ENCODE results near the gene DCDC1.

DCDC1 gene

DNA sequence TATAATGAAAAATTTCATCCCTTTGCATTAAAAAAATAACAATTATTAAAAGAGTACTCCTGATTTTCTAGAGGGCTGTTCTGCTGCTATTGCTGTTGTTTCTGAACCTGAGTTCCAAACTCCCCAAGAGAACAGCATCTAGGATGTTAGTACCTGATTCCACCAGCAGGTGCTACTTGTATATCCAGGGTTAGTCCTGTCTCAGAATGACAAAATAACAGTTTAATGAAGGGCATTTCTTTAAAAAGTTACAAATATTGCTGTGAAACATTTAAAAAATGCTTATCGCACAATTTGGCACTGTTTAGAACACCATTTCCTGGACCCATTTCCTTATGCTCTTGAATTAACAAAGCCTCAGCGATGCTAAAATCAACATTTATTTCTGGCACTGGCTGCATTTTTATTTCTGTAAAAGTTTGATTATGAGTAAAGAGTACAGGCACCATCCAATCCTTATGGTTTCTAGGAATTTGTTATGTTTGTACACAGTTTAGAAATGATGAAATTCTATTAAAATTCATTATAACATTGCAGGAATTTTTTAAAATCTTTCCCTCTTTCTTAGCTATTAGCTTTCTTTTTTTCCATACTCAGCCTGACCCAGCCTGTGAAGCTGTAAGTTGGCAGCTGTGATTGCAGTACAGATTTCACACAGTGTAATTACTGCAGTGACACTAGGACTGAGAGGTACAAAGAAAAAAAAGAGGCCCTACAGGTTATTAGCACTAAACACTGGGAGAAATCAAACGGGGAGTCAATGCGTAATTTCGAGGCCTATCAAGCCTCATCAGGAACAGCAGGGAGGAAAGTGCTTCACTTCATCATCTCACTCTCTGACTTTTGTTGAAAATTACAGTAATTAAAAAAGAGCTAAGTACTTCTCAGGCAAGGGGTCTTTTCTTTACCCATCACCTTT is 208.8 kb downstream of the DCDC1 start:
- Histone ChIP-seq H3K27ac (ENCODE audit: low read depth in 2 of 2, low read length in 2 of 2) (no peak overlapping the region), H3K27me3 (ENCODE audit: control insufficient read depth in 2 of 2, insufficient read depth in 2 of 2, low read length in 2 of 2) (no peaks in the 10 kb centered on the region), H3K4me3 (ENCODE audit: low read length in 2 of 2) (no peak overlapping the region), H3K9me3 (ENCODE audit: control insufficient read depth in 2 of 2, low read length in 2 of 2) (no peaks in the 10 kb centered on the region), H3K9ac (ENCODE audit: low read depth in 1 of 2, low read length in 2 of 2) (no peak overlapping the region), H3K4me1 (ENCODE audit: control insufficient read depth in 2 of 2, insufficient read depth in 2 of 2, low read length in 2 of 2) (no peaks in the 10 kb centered on the region), H3K36me3 (ENCODE audit: control insufficient read depth in 2 of 2, insufficient read depth in 2 of 2, low read length in 2 of 2) (no peaks in the 10 kb centered on the region)

DNA sequence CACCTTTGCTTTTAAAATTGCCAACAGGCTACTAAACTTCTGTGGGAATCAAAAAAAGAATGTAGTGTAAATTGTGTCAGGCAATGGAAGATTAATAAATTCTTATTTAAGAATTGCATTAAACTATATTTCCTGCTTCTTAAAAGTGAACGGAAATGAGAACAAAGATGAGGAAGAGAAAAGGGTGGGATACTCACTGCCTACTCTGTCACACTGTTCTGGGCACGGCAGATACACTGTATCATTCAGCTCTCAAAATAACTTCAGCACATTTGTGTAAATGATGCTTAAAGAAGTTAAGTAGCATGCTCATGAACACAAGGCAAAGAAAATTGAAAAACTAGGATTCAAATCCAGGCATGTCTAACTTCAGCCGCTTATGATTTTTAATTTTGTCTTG is 218.7 kb downstream of the DCDC1 start:
- Histone ChIP-seq H3K4me3 (ENCODE audit: low read length in 2 of 2) (no peak overlapping the region), H3K9ac (ENCODE audit: low read depth in 1 of 2, low read length in 2 of 2) (no peak overlapping the region), H3K36me3 (ENCODE audit: control insufficient read depth in 2 of 2, insufficient read depth in 2 of 2, low read length in 2 of 2) (no peaks in the 10 kb centered on the region), H3K27me3 (ENCODE audit: control insufficient read depth in 2 of 2, insufficient read depth in 2 of 2, low read length in 2 of 2) (no peaks in the 10 kb centered on the region), H3K4me1 (ENCODE audit: control insufficient read depth in 2 of 2, insufficient read depth in 2 of 2, low read length in 2 of 2) (no peaks in the 10 kb centered on the region), H3K27ac (ENCODE audit: low read depth in 2 of 2, low read length in 2 of 2) (no peak overlapping the region), H3K9me3 (ENCODE audit: control insufficient read depth in 2 of 2, low read length in 2 of 2) (no peaks in the 10 kb centered on the region)

DNA sequence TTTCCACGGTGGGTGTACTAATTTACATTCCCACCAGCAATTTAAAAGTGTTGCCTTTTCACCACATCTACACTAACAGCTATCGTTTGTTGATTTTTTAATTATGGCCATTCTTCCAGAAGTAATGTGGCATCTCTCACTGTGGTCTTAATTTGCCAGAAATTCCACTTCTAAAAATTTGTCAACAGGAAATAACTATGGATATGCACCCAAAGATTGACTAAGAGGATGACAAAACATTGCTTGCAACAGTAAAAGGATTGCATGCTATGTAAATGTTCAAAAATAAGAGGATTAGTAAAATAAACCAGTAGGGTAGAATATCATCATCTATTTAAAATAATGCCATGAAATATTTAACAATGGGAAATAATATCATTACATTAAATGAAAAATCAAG is 219.5 kb downstream of the DCDC1 start:
- H3K9me3 ChIP-seq (ENCODE audit: control insufficient read depth in 2 of 2, low read length in 2 of 2), result no peaks in the 10 kb centered on the region
- H3K4me3 ChIP-seq (ENCODE audit: low read length in 2 of 2), result no peak overlapping the region
- H3K36me3 ChIP-seq (ENCODE audit: control insufficient read depth in 2 of 2, insufficient read depth in 2 of 2, low read length in 2 of 2), result no peaks in the 10 kb centered on the region
- no peak overlapping the region for H3K27ac ChIP-seq (ENCODE audit: low read depth in 2 of 2, low read length in 2 of 2)
- H3K27me3 ChIP-seq (ENCODE audit: control insufficient read depth in 2 of 2, insufficient read depth in 2 of 2, low read length in 2 of 2), result no peaks in the 10 kb centered on the region
- no peak overlapping the region for H3K9ac ChIP-seq (ENCODE audit: low read depth in 1 of 2, low read length in 2 of 2)
- H3K4me1 ChIP-seq (ENCODE audit: control insufficient read depth in 2 of 2, insufficient read depth in 2 of 2, low read length in 2 of 2), result no peaks in the 10 kb centered on the region

DNA sequence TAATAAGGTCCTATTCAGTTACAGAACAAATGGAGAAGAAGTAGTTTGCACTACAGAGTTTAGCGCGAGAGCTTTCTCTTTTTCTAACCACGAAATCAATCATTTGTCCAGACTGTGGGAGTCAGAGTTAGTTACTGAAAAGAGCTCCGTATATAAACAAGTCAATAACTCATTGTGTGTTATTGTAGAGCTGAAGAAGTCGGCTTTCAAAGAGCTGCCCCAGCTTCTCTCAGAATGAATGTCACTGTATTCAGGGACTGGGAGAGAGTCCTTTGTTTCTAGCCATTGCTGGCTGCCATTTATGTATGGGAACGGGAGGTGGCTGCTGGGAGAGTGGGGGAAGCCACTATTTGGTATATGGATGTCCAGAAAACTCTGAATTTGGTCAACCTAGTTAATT is 227.8 kb downstream of the DCDC1 start:
- Histone ChIP-seq H3K27me3 (ENCODE audit: control insufficient read depth in 2 of 2, insufficient read depth in 2 of 2, low read length in 2 of 2) (no peaks in the 10 kb centered on the region), H3K9ac (ENCODE audit: low read depth in 1 of 2, low read length in 2 of 2) (no peak overlapping the region), H3K27ac (ENCODE audit: low read depth in 2 of 2, low read length in 2 of 2) (no peak overlapping the region)

DNA sequence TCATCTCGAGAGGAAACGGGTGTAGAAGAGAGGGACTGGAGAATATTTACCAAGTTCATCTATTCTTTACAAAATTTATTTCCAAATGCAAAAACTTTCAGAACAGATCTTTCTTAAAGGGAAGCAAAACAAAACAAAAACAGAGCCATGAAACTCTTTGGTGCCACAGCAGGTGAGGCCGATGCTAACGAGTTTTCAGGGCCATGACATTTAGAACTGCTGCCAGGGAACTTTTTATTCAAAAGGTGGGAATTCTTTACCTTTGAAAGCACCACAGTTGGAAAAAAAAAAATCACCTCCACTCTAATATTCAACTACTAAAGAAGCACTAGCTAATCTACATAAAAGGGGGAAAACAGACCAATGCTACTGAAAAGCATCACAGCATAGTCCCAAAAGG is 230.1 kb downstream of the DCDC1 start:
- Histone ChIP-seq H3K4me1 (ENCODE audit: control insufficient read depth in 2 of 2, insufficient read depth in 2 of 2, low read length in 2 of 2) (no peaks in the 10 kb centered on the region), H3K4me3 (ENCODE audit: low read length in 2 of 2) (no peak overlapping the region), H3K27me3 (ENCODE audit: control insufficient read depth in 2 of 2, insufficient read depth in 2 of 2, low read length in 2 of 2) (no peaks in the 10 kb centered on the region), H3K36me3 (ENCODE audit: control insufficient read depth in 2 of 2, insufficient read depth in 2 of 2, low read length in 2 of 2) (no peaks in the 10 kb centered on the region), H3K9ac (ENCODE audit: low read depth in 1 of 2, low read length in 2 of 2) (no peak overlapping the region), H3K9me3 (ENCODE audit: control insufficient read depth in 2 of 2, low read length in 2 of 2) (no peaks in the 10 kb centered on the region), H3K27ac (ENCODE audit: low read depth in 2 of 2, low read length in 2 of 2) (no peak overlapping the region)

More for the DNA sequence above, 227.8 kb downstream of the DCDC1 start:
- Histone ChIP-seq H3K36me3 (ENCODE audit: control insufficient read depth in 2 of 2, insufficient read depth in 2 of 2, low read length in 2 of 2) (no peaks in the 10 kb centered on the region), H3K4me3 (ENCODE audit: low read length in 2 of 2) (no peak overlapping the region), H3K9me3 (ENCODE audit: control insufficient read depth in 2 of 2, low read length in 2 of 2) (no peaks in the 10 kb centered on the region), H3K4me1 (ENCODE audit: control insufficient read depth in 2 of 2, insufficient read depth in 2 of 2, low read length in 2 of 2) (no peaks in the 10 kb centered on the region)

DNA sequence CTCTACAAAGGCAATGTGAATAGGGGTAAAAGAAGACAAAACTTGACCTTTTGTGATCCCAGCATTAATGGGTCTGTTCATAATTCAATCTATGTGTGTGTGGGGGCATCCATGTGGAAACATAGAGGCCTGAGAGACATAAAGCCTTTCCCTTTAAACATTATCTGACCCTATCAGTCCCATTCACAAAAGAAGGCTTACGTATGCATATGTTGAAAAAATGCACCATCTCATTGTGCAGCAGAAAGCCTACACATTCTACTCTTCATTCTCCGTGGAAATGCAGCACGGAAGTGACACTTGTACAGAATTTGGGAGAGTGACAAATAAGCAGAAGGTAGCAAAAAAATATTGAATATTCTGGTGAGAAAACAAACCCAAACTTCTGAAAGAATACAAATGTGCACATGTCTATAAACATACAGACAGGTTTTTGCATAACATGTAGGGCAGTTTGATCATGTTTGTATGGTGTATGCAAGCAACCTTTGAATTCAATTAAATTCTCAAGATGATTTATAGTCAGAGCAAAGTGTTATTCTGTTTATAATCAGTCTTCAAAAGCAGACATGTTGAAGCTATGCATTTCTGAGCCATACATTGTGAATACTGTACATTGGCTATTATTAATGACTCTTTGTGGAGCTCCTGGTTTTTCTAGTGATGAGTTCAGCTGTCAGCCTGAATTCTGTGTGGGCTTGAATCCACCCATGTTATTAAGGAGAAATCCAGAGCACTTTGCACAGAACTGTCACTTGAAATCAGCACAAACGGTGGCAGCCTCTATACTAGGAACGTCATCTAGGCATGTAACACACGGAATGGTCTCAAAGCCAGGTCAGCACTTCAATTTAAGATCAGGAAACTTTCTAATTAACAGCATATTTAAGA is 236.8 kb downstream of the DCDC1 start:
- H3K9ac ChIP-seq (ENCODE audit: low read depth in 1 of 2, low read length in 2 of 2), result no peak overlapping the region
- no peaks in the 10 kb centered on the region for H3K27me3 ChIP-seq (ENCODE audit: control insufficient read depth in 2 of 2, insufficient read depth in 2 of 2, low read length in 2 of 2)
- H3K9me3 ChIP-seq (ENCODE audit: control insufficient read depth in 2 of 2, low read length in 2 of 2), result no peaks in the 10 kb centered on the region
- H3K36me3 ChIP-seq (ENCODE audit: control insufficient read depth in 2 of 2, insufficient read depth in 2 of 2, low read length in 2 of 2), result no peaks in the 10 kb centered on the region
- H3K4me3 ChIP-seq (ENCODE audit: low read length in 2 of 2), result no peak overlapping the region
- no peak overlapping the region for H3K27ac ChIP-seq (ENCODE audit: low read depth in 2 of 2, low read length in 2 of 2)
- H3K4me1 ChIP-seq (ENCODE audit: control insufficient read depth in 2 of 2, insufficient read depth in 2 of 2, low read length in 2 of 2), result no peaks in the 10 kb centered on the region

DNA sequence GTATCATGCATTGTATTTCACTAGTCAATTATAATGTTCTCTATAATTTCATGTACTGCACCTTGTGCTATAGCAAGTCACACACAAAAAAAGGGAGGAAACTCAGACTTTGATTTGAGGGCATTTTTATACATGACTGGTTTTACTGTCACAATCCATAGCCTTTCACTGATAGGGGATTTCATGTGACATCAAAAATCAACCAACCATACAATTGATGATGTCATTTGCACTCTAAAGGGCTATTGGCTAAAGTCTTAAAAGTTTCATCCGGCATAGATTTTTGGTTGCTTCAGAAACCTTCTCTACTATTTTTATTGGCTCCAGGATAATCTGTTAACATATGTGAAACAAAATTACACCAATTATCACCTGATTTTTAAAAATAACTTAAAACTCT is 237.8 kb downstream of the DCDC1 start:
- H3K4me3 ChIP-seq (ENCODE audit: low read length in 2 of 2), result no peak overlapping the region
- H3K27me3 ChIP-seq (ENCODE audit: control insufficient read depth in 2 of 2, insufficient read depth in 2 of 2, low read length in 2 of 2), result no peaks in the 10 kb centered on the region
- H3K9ac ChIP-seq (ENCODE audit: low read depth in 1 of 2, low read length in 2 of 2), result no peak overlapping the region
- no peaks in the 10 kb centered on the region for H3K4me1 ChIP-seq (ENCODE audit: control insufficient read depth in 2 of 2, insufficient read depth in 2 of 2, low read length in 2 of 2)
- no peak overlapping the region for H3K27ac ChIP-seq (ENCODE audit: low read depth in 2 of 2, low read length in 2 of 2)
- H3K9me3 ChIP-seq (ENCODE audit: control insufficient read depth in 2 of 2, low read length in 2 of 2), result no peaks in the 10 kb centered on the region
- no peaks in the 10 kb centered on the region for H3K36me3 ChIP-seq (ENCODE audit: control insufficient read depth in 2 of 2, insufficient read depth in 2 of 2, low read length in 2 of 2)

DNA sequence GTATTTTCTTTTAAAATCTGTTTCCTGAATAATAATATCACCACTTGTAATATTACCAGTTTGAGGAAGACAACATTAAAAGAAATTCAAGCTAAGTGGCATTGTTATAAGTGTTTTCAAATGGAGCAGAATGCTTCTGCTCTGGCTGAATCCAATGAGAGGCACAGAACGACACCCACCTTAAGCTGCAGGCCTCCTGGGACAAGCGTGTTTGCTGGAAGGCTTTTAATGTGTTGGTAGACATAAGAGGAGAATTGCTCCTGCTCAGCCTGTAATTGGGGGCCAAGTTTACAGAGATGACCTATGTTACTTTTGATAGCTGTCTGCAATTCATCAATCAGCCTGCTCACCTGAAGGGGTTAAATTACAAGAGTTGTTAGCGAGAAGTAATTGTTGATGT is 242.2 kb downstream of the DCDC1 start:
- H3K9me3 ChIP-seq (ENCODE audit: control insufficient read depth in 2 of 2, low read length in 2 of 2), result no peaks in the 10 kb centered on the region
- no peak overlapping the region for H3K27ac ChIP-seq (ENCODE audit: low read depth in 2 of 2, low read length in 2 of 2)
- no peak overlapping the region for H3K9ac ChIP-seq (ENCODE audit: low read depth in 1 of 2, low read length in 2 of 2)
- no peak overlapping the region for H3K4me3 ChIP-seq (ENCODE audit: low read length in 2 of 2)
- no peaks in the 10 kb centered on the region for H3K27me3 ChIP-seq (ENCODE audit: control insufficient read depth in 2 of 2, insufficient read depth in 2 of 2, low read length in 2 of 2)
- H3K4me1 ChIP-seq (ENCODE audit: control insufficient read depth in 2 of 2, insufficient read depth in 2 of 2, low read length in 2 of 2), result no peaks in the 10 kb centered on the region
- H3K36me3 ChIP-seq (ENCODE audit: control insufficient read depth in 2 of 2, insufficient read depth in 2 of 2, low read length in 2 of 2), result no peaks in the 10 kb centered on the region

DNA sequence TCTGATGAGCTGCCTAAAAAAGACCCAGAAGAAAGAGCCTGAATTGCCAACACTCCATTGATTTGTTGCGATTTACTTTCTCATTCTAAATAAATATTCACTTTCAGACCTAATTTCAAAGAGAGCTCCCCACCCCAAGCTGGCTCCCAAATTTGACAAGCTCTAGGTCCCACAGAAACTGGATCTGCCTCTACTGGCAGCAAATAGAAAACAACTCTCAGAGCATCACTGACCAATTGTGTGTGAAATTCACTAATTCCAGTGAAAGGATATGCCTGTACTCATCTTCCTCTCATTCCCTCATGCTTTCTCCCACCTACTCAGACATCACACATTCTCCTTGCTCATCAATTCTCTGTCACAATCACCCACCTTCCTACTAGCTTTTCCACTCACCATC is 249.1 kb downstream of the DCDC1 start:
- Histone ChIP-seq H3K27me3 (ENCODE audit: control insufficient read depth in 2 of 2, insufficient read depth in 2 of 2, low read length in 2 of 2) (no peaks in the 10 kb centered on the region), H3K9me3 (ENCODE audit: control insufficient read depth in 2 of 2, low read length in 2 of 2) (no peaks in the 10 kb centered on the region), H3K36me3 (ENCODE audit: control insufficient read depth in 2 of 2, insufficient read depth in 2 of 2, low read length in 2 of 2) (no peaks in the 10 kb centered on the region), H3K27ac (ENCODE audit: low read depth in 2 of 2, low read length in 2 of 2) (no peak overlapping the region), H3K4me3 (ENCODE audit: low read length in 2 of 2) (no peak overlapping the region), H3K9ac (ENCODE audit: low read depth in 1 of 2, low read length in 2 of 2) (no peak overlapping the region), H3K4me1 (ENCODE audit: control insufficient read depth in 2 of 2, insufficient read depth in 2 of 2, low read length in 2 of 2) (no peaks in the 10 kb centered on the region)

DNA sequence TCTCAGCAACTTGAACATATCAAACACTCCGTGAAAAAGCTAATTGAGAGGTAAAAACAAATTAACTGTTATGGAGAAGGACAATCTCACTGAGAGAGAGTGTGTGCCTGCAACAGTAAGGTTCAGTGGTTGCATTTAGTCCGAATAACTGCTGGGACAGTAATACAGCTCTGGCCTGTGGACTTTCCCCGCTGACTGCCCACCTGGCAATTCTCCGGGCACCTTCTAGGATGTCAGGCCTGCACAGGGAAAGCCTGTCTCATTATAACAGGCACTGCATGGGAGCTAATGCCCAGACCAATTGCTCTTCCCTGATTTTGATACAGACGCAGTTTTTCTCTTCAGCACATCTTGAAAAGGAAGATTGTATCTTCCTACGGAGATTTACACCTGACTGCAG is 251.0 kb downstream of the DCDC1 start:
- Histone ChIP-seq H3K27ac (ENCODE audit: low read depth in 2 of 2, low read length in 2 of 2) (no peak overlapping the region), H3K4me1 (ENCODE audit: control insufficient read depth in 2 of 2, insufficient read depth in 2 of 2, low read length in 2 of 2) (no peaks in the 10 kb centered on the region), H3K27me3 (ENCODE audit: control insufficient read depth in 2 of 2, insufficient read depth in 2 of 2, low read length in 2 of 2) (no peaks in the 10 kb centered on the region), H3K9me3 (ENCODE audit: control insufficient read depth in 2 of 2, low read length in 2 of 2) (no peaks in the 10 kb centered on the region), H3K4me3 (ENCODE audit: low read length in 2 of 2) (no peak overlapping the region), H3K9ac (ENCODE audit: low read depth in 1 of 2, low read length in 2 of 2) (no peak overlapping the region), H3K36me3 (ENCODE audit: control insufficient read depth in 2 of 2, insufficient read depth in 2 of 2, low read length in 2 of 2) (no peaks in the 10 kb centered on the region)
